ENCODE measurements around the gene FAHD2B.
"Not testable (repeated sequence)": the region's sequence is repeated elsewhere in the genome, so short reads cannot be mapped to it uniquely, and the experiment has no call there.

FAHD2B gene

DNA sequence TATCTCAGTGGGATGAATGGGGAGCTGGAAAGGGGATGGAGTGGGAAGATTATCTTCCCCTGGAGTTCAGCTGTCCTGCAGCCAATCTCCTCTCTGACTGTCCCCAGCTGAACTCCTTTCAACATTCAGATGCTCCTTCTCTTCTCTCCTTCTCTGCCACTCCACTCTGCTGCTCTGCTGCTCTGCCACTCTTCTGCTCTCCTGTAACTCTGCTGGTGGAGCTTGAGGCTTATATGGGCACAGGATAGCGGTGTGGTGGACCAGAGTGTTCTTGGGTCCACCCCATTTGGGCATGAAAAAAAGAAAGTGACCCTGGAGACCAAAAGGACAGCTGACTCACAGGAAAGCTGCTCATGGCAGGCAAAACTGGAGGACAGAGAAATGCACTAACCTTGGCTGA is 26.6 kb downstream of the FAHD2B start:
- DNase-seq, result no peak

GRCh38 chr2:97067279-97068004 is 27.2 kb downstream of the FAHD2B start:
- DNase-seq, result no peak

DNA sequence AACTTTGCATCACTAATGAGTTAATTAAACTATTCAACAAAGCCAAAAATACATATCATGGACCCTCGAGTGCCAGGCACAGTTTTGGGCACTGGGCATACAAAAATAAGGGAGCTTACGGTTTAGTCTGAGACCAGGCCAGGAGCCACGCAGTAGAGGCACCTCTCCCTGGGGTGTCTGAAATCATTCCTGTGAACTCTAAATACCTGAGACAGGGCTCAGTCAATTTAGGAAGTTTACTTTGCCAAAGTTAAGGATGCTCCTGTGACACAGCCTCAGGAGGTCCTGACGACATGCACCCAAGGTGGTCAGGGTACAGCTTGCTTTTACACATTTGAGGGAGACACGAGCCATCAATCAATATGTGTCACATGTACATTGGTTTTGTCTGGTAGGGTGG is 28.7 kb downstream of the FAHD2B start:
- DNase-seq, result not testable (repeated sequence)

GRCh38 chr2:97062020-97062419 is 32.7 kb downstream of the FAHD2B start:
- not testable (repeated sequence) for DNase-seq

DNA sequence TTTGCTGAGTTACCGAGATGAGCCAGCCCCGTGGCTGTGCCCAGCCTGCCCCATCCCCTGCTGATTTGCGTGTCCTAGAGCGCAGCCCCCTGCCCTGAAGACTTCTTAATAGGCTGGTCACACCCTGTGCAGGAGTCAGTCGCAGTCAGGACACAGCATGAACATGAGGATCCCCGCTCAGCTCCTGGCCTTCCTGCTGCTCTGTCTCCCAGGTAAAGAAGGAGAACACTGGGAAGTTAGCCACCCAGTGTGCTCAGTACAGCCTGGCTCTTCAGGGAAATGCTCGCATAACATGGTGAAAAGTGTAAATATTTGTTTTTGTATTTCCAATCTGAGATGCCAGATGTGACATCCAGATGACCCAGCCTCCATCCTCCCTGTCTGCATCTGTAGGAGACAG is 34.9 kb downstream of the FAHD2B start:
- DNase-seq, result not testable (repeated sequence)

- not testable (repeated sequence) for DNase-seq
These were observed 38.5 kb downstream of the FAHD2B start for GRCh38 chr2:97056150-97056549.

- DNase-seq, result not testable (repeated sequence)
These were observed 44.6 kb downstream of the FAHD2B start for GRCh38 chr2:97050032-97050431.

GRCh38 chr2:97048448-97048847 is 46.2 kb downstream of the FAHD2B start:
- DNase-seq, result not testable (repeated sequence)

DNA sequence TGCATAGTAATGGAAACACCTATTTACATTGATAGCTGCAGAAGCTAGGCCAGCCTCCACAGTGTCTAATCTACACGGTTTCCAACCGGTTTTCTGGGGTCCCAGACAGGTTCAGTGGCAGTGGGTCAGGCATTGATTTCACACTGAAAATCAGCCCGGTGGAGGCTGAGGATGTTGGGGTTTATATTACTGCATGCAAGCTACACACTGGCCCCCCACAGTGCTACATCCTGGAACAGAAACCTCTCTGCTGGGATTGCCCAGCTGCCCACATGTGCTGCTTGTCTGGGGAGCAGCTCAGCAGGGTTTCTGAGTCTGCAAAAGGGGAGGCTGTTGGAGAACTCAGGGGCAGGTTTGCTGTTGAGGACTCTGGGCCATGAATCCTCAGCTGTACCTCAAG is 48.0 kb downstream of the FAHD2B start:
- not testable (repeated sequence) for DNase-seq

DNA sequence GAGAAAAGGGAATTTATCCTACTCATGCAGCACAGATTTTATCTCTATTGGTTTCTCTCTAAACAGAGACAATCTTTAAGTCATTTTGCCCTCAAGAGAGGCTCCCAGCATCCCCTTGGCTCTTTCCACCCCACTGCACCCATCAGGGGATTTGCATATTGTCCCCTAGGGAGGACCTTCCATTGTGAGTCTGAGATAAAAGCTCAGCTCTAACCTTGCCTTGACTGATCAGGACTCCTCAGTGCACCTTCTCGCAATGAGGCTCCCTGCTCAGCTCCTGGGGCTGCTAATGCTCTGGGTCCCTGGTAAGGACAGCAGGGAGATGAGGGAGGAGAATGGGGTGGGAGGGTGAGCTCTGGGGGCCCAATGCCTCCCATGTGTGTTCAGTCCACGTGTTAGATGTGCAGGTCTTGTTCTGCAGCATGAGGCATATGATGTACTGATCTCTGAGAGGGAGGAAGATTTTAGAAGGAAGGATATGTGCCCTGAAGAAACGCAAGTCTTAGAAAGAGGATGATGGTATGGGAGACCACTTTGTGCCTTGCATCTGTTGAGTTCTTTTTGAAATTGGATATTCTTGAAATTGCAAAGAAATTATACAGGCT is 48.7 kb downstream of the FAHD2B start:
- not testable (repeated sequence) for DNase-seq

All from C1 segment of cervical spinal cord (tissue), 14 donors.